Liver (tissue), 9 donors: Measurements from ENCODE around the gene LPP. TPM values are rescaled to one million over a fixed set of nuclear protein-coding genes. Genes with fewer than 3 reads are reported as not detected.
A peak's percentile ranks its signal among the peaks of the same experiment; 100 is the strongest.

Source experiments
- DNase-seq: peaks from one replicate; pipeline ENCODE4 v3.0.0-alpha.2; 2017; ENCODE audit warnings: low spot score
- H3K27ac ChIP-seq, 2 donors: one replicate each; pipeline ENCODE4 v1.7.0; 2013; ENCODE audit warnings: inconsistent platforms in 2 of 2, low read length in 2 of 2, control low read depth in 1 of 2, low read depth in 1 of 2, mild to moderate bottlenecking in 1 of 2
- H3K27me3 ChIP-seq, 4 donors: one replicate each; pipeline versions ENCODE4 v1.6.1 to v1.7.0; 2013; ENCODE audit warnings: low read length in 3 of 4, inconsistent platforms in 1 of 4, mild to moderate bottlenecking in 1 of 4, moderate library complexity in 1 of 4; ENCODE audit not compliant: control insufficient read depth in 4 of 4, insufficient read depth in 4 of 4
- H3K36me3 ChIP-seq, 4 donors: one replicate each; pipeline versions ENCODE4 v1.6.1 to v1.7.0; 2013; ENCODE audit warnings: low read length in 3 of 4, mild to moderate bottlenecking in 3 of 4, low read depth in 1 of 4, moderate library complexity in 1 of 4; ENCODE audit not compliant: control insufficient read depth in 4 of 4, insufficient read depth in 3 of 4
- H3K4me1 ChIP-seq, 4 donors: one replicate each; pipeline versions ENCODE4 v1.6.1 to v1.7.0; 2013; ENCODE audit warnings: low read length in 3 of 4, mild to moderate bottlenecking in 3 of 4, moderate library complexity in 1 of 4; ENCODE audit not compliant: control insufficient read depth in 4 of 4, insufficient read depth in 4 of 4
- H3K4me3 ChIP-seq, 3 donors: one replicate each; pipeline versions ENCODE4 v1.6.1 to v1.7.0; 2013; ENCODE audit warnings: low read length in 3 of 3, control low read depth in 1 of 3, low read depth in 1 of 3, mild to moderate bottlenecking in 1 of 3
- H3K9ac ChIP-seq, 2 donors: one replicate each; pipeline ENCODE4 v1.7.0; 2013; ENCODE audit warnings: low read length in 2 of 2, mild to moderate bottlenecking in 2 of 2, moderate library complexity in 2 of 2, control low read depth in 1 of 2, low read depth in 1 of 2
- H3K9me3 ChIP-seq, 4 donors: one replicate each; pipeline versions ENCODE4 v1.6.1 to v1.7.0; 2013; ENCODE audit warnings: low read length in 3 of 4; ENCODE audit not compliant: control insufficient read depth in 4 of 4
- ATF3 ChIP-seq: IDR thresholded peaks from 2 replicates; pipeline ENCODE4 v1.6.1; 2016; ENCODE audit warnings: antibody characterized with exemption
- CTCF ChIP-seq: fragments of 150-350 bp; IDR thresholded peaks from 2 replicates; pipeline ENCODE4 v1.5.1; 2017; ENCODE audit warnings: improper control_type of control experiment, low read depth, low read length; ENCODE audit not compliant: missing input control
- EGR1 ChIP-seq, 2 donors: IDR thresholded peaks; 2 replicates each; pipeline ENCODE4 v1.6.1; 2016 to 2018; ENCODE audit warnings: antibody characterized with exemption in 2 of 2, low read depth in 2 of 2
- FOXA1 ChIP-seq: IDR thresholded peaks from 2 replicates; pipeline ENCODE4 v1.6.1; 2016; ENCODE audit warnings: antibody characterized with exemption
- FOXA2 ChIP-seq: IDR thresholded peaks from 2 replicates; pipeline ENCODE4 v1.6.1; 2016; ENCODE audit warnings: antibody characterized with exemption
- GABPA ChIP-seq, 2 donors: IDR thresholded peaks in 1 of 2; conservative IDR thresholded peaks in 1 of 2; 2 replicates each; pipeline ENCODE4 v1.6.1; 2016; ENCODE audit warnings: antibody characterized with exemption in 2 of 2, mild to moderate bottlenecking in 1 of 2, moderate library complexity in 1 of 2
- HNF4A ChIP-seq, 2 donors: conservative IDR thresholded peaks; 2 replicates each; pipeline ENCODE4 v1.6.1; 2016; ENCODE audit warnings: antibody characterized with exemption in 2 of 2, mild to moderate bottlenecking in 2 of 2
- HNF4G ChIP-seq: IDR thresholded peaks from 2 replicates; pipeline ENCODE4 v1.6.1; 2016; ENCODE audit warnings: antibody characterized with exemption
- JUND ChIP-seq, 2 donors: IDR thresholded peaks; 2 replicates each; pipeline ENCODE4 v1.6.1; 2016; ENCODE audit warnings: antibody characterized with exemption in 2 of 2
- MAX ChIP-seq: IDR thresholded peaks from 2 replicates; pipeline ENCODE4 v1.6.1; 2016; ENCODE audit warnings: antibody characterized with exemption
- NR2F2 ChIP-seq: IDR thresholded peaks from 2 replicates; pipeline ENCODE4 v1.6.1; 2016; ENCODE audit warnings: antibody characterized with exemption
- RAD21 ChIP-seq, 2 donors: IDR thresholded peaks; 2 replicates each; pipeline ENCODE4 v1.6.1; 2016; ENCODE audit warnings: antibody characterized with exemption in 2 of 2, mild to moderate bottlenecking in 2 of 2
- REST ChIP-seq: IDR thresholded peaks from 2 replicates; pipeline ENCODE4 v1.6.1; 2016; ENCODE audit warnings: antibody characterized with exemption, mild to moderate bottlenecking
- RXRA ChIP-seq, 2 donors: IDR thresholded peaks; 2 replicates each; pipeline ENCODE4 v1.6.1; 2017 to 2018; ENCODE audit warnings: antibody characterized with exemption in 2 of 2, mild to moderate bottlenecking in 1 of 2
- SP1 ChIP-seq: IDR thresholded peaks from 2 replicates; pipeline ENCODE4 v1.6.1; 2018; ENCODE audit warnings: antibody characterized with exemption, mild to moderate bottlenecking
- TAF1 ChIP-seq: conservative IDR thresholded peaks from 2 replicates; pipeline ENCODE4 v1.6.1; 2016; ENCODE audit warnings: antibody characterized with exemption, mild to moderate bottlenecking
- YY1 ChIP-seq: IDR thresholded peaks from 2 replicates; pipeline ENCODE4 v1.6.1; 2016; ENCODE audit warnings: antibody characterized with exemption, mild to moderate bottlenecking
- ZBTB33 ChIP-seq: IDR thresholded peaks from 2 replicates; pipeline ENCODE4 v1.6.1; 2016; ENCODE audit warnings: antibody characterized with exemption
- WGBS: extraction: QIAGEN DNeasy Blood & Tissue Kit; methylation state at CpG from one replicate; pipeline ENCODE4 v1.1.7; 2013; 5-methylcytosine and 5-hydroxymethylcytosine counted together
- polyA plus RNA-seq, 2 donors: library from polyadenylated mRNA; stranded (reverse) in 1 of 2; unstranded in 1 of 2; fragments of 200-250 nt in 1 of 2; fragments of >200 nt in 1 of 2; fragmentation: Nextera tagmentation in 1 of 2; extraction: Ambion mirVana in 1 of 2; gene quantifications; one replicate each; pipeline versions ENCODE4 v1.2.1 to v1.2.3, GENCODE V29; 2013 to 2015
- total RNA-seq, 2 donors: library from RNA; depleted of rRNA; stranded (reverse); fragments of >200 nt; gene quantifications; one replicate each; pipeline ENCODE4 v1.2.3, GENCODE V29; 2014
- donor health status: healthy.
- donor health status: healthy.
- donor health status: healthy.
- donor health status: healthy.
- donor health status: healthy.

The LPP gene
- total and polyA plus RNA-seq, 4 donors: 3.3 to 53.7 (median 28.2) TPM

GRCh38 chr3:188686324-188686723 lies 532.4 kb downstream of the LPP start:
- H3K36me3 ChIP-seq: no peaks in the 10 kb centered on the region
- no peaks in the 10 kb centered on the region for H3K27me3 ChIP-seq
- no peak overlapping the region for H3K4me3 ChIP-seq
- DNase-seq: no peak
- H3K27ac ChIP-seq: no peak overlapping the region
- TF ChIP-seq RXRA (IDR thresholded peaks at IDR 0.05) (no peak), RAD21 (IDR thresholded peaks at IDR 0.05) (no peak), JUND (IDR thresholded peaks at IDR 0.05) (no peak), FOXA1 (no peak)
- WGBS: 76% methylated on average over 2 of the region's 2 CpGs
- H3K4me1 ChIP-seq: peaks cover 6 to 46% (median 36%) of the 10 kb centered on the region in 4 donors
- no peak overlapping the region for H3K9ac ChIP-seq
- no peaks in the 10 kb centered on the region for H3K9me3 ChIP-seq

- no peak overlapping the region for H3K9ac ChIP-seq
Observed at GRCh38 chr3:188687389-188687788, 533.4 kb downstream of the LPP start.

GRCh38 chr3:188689101-188689574 lies 535.2 kb downstream of the LPP start:
- H3K4me1 ChIP-seq: peaks cover 3 to 31% (median 25%) of the 10 kb centered on the region in 4 donors
- H3K36me3 ChIP-seq: no peaks in the 10 kb centered on the region
- TF ChIP-seq HNF4G: peak; percentile 78
- TF ChIP-seq NR2F2: peak; percentile 63
- peak; percentile 44 for TF ChIP-seq FOXA1
- no peak for TF ChIP-seq CTCF
- peak; percentile 65 to 71 for TF ChIP-seq RAD21 (IDR thresholded peaks at IDR 0.05)
- TF ChIP-seq TAF1: no peak
- TF ChIP-seq HNF4A (conservative IDR thresholded peaks at IDR 0.05): peak; percentile 92 to 95
- peak; percentile 83 for TF ChIP-seq SP1
- peak; percentile 79 to 86 for TF ChIP-seq RXRA (IDR thresholded peaks at IDR 0.05)
- TF ChIP-seq EGR1 (IDR thresholded peaks at IDR 0.05; ENCODE audit: low read depth in 2 of 2): peak; percentile 53 to 64
- peak; percentile 81 for TF ChIP-seq MAX
- TF ChIP-seq FOXA2: no peak
- TF ChIP-seq ATF3: peak; percentile 96
- TF ChIP-seq YY1: peak; percentile 69
- TF ChIP-seq JUND (IDR thresholded peaks at IDR 0.05): peak; percentile 86 to 87
- peak; percentile 31 for TF ChIP-seq REST
- peak; percentile 67 for TF ChIP-seq ZBTB33
- no peak for TF ChIP-seq GABPA (IDR thresholded peaks at IDR 0.05 in 1 of 2, conservative IDR thresholded peaks at IDR 0.05 in 1 of 2)
- no peak for DNase-seq
- 26% methylated on average over 2 of the region's 2 CpGs for WGBS
- peak overlapping the region in 1 of 2 donors; percentile 44 for H3K9ac ChIP-seq
- no peaks in the 10 kb centered on the region for H3K27me3 ChIP-seq
- no peaks in the 10 kb centered on the region for H3K9me3 ChIP-seq
- no peak overlapping the region for H3K4me3 ChIP-seq
- peak overlapping the region; percentile 82 to 84 for H3K27ac ChIP-seq

More at GRCh38 chr3:188687389-188687788, 533.4 kb downstream of the LPP start:
- Histone ChIP-seq H3K27me3 (no peaks in the 10 kb centered on the region), H3K4me3 (no peak overlapping the region), H3K36me3 (no peaks in the 10 kb centered on the region), H3K27ac (no peak overlapping the region), H3K4me1 (peaks cover 5 to 44% (median 33%) of the 10 kb centered on the region in 4 donors), H3K9me3 (no peaks in the 10 kb centered on the region)
- DNase-seq: no peak
- 92% methylated on average over 3 of the region's 3 CpGs for WGBS
- peak in 1 of 2 donors; percentile 16 for TF ChIP-seq RAD21 (IDR thresholded peaks at IDR 0.05)
- no peak for TF ChIP-seq FOXA2
